ENCODE measurements around the gene C12orf56.

DNA sequence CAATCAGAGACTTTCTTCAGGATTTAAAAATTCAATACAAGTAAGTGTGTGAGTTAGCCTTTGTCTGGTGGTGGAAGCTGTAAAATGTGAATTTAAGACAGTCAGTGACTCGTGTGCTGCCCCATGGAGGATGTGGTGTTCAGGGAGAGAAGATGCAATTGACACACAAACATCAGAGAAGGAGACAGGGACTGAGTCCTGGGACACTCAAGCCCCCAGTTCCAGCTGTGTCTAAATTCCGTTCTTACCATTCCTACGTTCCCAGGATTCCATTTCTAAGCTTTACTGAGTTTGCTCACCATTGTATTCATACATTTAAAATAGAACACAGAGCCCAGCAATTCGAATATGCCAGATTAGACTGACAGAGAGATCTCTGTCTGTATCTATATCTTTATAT, 67.6 kb downstream of the C12orf56 start:
- TF ChIP-seq CTCF (conservative IDR thresholded peaks at IDR 0.05; ENCODE audit: low read depth, low read length) (no peak), EZH2phosphoT487 (IDR thresholded peaks at IDR 0.05; ENCODE audit: borderline replicate concordance, low read length) (no peak), EZH2 (IDR thresholded peaks at IDR 0.05; ENCODE audit: low read length, unreplicated experiment) (no peak)

All from PC-3 (cell line).